PC-9 (cell line): Measurements from ENCODE around the gene UIMC1. TPM values are rescaled to one million over a fixed set of nuclear protein-coding genes. Genes with fewer than 3 reads are reported as not detected.
A peak's percentile ranks its signal among the peaks of the same experiment; 100 is the strongest.

Experiments used
- BruUV-seq: library from RNA; stranded (reverse); fragments of 400-500 nt; replicated peaks from 2 replicates; lab custom pipeline; 2021; lab: Mats Ljungman, UMichigan
- CTCF ChIA-PET: fragments of 300-600 bp; sonication (Branson Sonifier 250); formaldehyde crosslinking; loops from one replicate; lab custom pipeline; 2022; ENCODE audit warnings: antibody characterized with exemption; lab: Charles Lee
- POLR2A ChIA-PET: fragments of 300-600 bp; sonication (Branson Sonifier 250); formaldehyde crosslinking; loops from one replicate; lab custom pipeline; 2022; ENCODE audit warnings: antibody characterized with exemption; ENCODE audit not compliant: unreplicated experiment; lab: Charles Lee
- DNase-seq, 2 experiments: peaks; one replicate each; pipeline versions ENCODE4 v3.0.0 to v3.0.0-alpha.2; 2015 to 2022; ENCODE audit warnings: mixed read lengths in 1 of 2
- H2AFZ ChIP-seq: fragments of 200-600 bp; sonication (generic); 2 replicates; pipeline ENCODE4 v1.8.1; 2017; ENCODE audit warnings: antibody characterized with exemption
- H3F3A ChIP-seq: fragments of 200-600 bp; sonication (generic); 2 replicates; pipeline ENCODE4 v1.8.1; 2017; ENCODE audit warnings: antibody characterized with exemption, mild to moderate bottlenecking, low read depth; ENCODE audit not compliant: insufficient read depth
- H3K27ac ChIP-seq: fragments of 200-600 bp; sonication (generic); 2 replicates; pipeline ENCODE4 v1.6.1; 2016; ENCODE audit warnings: mixed run types
- H3K27me3 ChIP-seq: fragments of 200-600 bp; sonication (generic); 2 replicates; pipeline ENCODE4 v1.6.1; 2016; ENCODE audit warnings: low read depth, mixed run types; ENCODE audit not compliant: insufficient read depth
- H3K36me3 ChIP-seq: fragments of 200-600 bp; sonication (generic); 2 replicates; pipeline ENCODE4 v1.6.1; 2016; ENCODE audit warnings: low read depth, mixed run types
- H3K4me1 ChIP-seq: fragments of 200-600 bp; sonication (generic); replicated peaks from 2 replicates; pipeline ENCODE4 v1.6.1; 2016; ENCODE audit warnings: mixed run types; ENCODE audit not compliant: insufficient read depth
- H3K4me2 ChIP-seq: fragments of 200-600 bp; sonication (generic); 2 replicates; pipeline ENCODE4 v1.6.1; 2017; ENCODE audit warnings: mixed run types
- H3K4me3 ChIP-seq: fragments of 200-600 bp; sonication (generic); 2 replicates; pipeline ENCODE4 v1.6.1; 2016; ENCODE audit warnings: mixed run types
- H3K79me2 ChIP-seq: fragments of 200-600 bp; sonication (generic); 2 replicates; pipeline ENCODE4 v1.6.1; 2017; ENCODE audit warnings: low read depth, mixed run types
- H3K9me2 ChIP-seq: fragments of 200-600 bp; sonication (generic); 2 replicates; pipeline ENCODE4 v1.8.1; 2017; ENCODE audit warnings: mild to moderate bottlenecking; ENCODE audit not compliant: insufficient read depth
- H3K9me3 ChIP-seq: fragments of 200-600 bp; sonication (generic); 2 replicates; pipeline ENCODE4 v1.8.1; 2016; ENCODE audit warnings: low read depth; ENCODE audit not compliant: insufficient read depth
- H4K20me1 ChIP-seq: fragments of 200-600 bp; sonication (generic); 2 replicates; pipeline ENCODE4 v1.8.1; 2017; ENCODE audit not compliant: insufficient read depth
- EZH2 ChIP-seq: fragments of 200-600 bp; sonication (generic); IDR thresholded peaks from 2 replicates; pipeline ENCODE4 v1.8.0; 2017; ENCODE audit warnings: antibody characterized with exemption, low read depth
- intact Hi-C: fragments of 100-400 bp; cut with micrococcal nuclease; formaldehyde crosslinking; loops from one replicate; pipeline ENCODE4 v1.10.0; 2022; ENCODE audit not compliant: unreplicated experiment
- total RNA-seq: library from RNA; stranded (reverse); gene quantifications from 2 replicates; pipeline ENCODE4 v1.2.3, GENCODE V29; 2021
- TF ChIP-seq, protein P1 (sequence below): fragments of 200-600 bp; sonication (generic); conservative IDR thresholded peaks from 2 replicates; pipeline ENCODE4 v1.6.1; 2017; ENCODE audit warnings: mixed run types, antibody characterized with exemption, mild to moderate bottlenecking, moderate library complexity

UIMC1 gene
- total RNA-seq, 1 experiment from 2014 or later = 48.3 TPM

DNA sequence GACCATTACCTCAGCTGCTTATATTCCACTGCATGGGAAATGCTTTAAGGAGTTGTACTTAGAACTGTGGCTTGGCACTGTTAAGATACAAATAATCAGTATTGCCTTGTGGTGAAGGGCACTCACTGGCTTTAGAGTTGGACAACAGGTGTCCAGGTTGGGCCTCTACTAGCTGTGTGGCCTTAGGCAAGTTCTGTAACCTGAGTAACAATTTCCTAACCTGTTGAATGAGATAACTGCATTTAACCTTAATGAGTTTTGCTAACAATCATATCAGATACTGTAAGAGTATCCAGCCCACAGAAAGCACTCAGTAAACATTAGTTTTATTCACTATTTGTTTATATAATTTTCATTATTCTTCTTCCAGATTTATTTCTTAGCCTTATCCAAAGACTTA lies 90.2 kb downstream of the UIMC1 start:
- no peak for TF ChIP-seq EZH2
- TF ChIP-seq, protein P1, sequence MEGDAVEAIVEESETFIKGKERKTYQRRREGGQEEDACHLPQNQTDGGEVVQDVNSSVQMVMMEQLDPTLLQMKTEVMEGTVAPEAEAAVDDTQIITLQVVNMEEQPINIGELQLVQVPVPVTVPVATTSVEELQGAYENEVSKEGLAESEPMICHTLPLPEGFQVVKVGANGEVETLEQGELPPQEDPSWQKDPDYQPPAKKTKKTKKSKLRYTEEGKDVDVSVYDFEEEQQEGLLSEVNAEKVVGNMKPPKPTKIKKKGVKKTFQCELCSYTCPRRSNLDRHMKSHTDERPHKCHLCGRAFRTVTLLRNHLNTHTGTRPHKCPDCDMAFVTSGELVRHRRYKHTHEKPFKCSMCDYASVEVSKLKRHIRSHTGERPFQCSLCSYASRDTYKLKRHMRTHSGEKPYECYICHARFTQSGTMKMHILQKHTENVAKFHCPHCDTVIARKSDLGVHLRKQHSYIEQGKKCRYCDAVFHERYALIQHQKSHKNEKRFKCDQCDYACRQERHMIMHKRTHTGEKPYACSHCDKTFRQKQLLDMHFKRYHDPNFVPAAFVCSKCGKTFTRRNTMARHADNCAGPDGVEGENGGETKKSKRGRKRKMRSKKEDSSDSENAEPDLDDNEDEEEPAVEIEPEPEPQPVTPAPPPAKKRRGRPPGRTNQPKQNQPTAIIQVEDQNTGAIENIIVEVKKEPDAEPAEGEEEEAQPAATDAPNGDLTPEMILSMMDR = no peak

DNA sequence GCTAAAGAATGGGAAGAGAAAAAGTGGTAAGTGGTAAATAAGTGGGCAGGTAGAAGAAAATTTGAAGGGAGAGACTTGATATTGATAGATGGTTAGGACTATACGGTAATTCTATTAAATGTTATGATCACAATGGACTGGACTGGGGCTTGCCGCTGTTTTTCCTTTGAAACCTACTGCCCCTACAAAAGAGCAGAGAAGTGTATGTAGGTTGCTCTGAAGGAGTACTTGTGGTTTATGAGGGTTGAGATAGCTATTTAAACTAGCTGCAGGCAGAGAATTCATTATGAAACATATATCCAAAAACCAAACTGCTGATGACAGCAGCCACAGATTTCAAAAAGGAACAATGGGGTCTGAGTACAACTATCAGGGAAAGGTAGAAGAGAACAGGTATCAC lies 90.7 kb downstream of the UIMC1 start:
- no peak overlapping the region for H3K4me3 ChIP-seq
- H3K9me2 ChIP-seq = no peaks in the 10 kb centered on the region
- H3K79me2 ChIP-seq = no peaks in the 10 kb centered on the region
- no peaks in the 10 kb centered on the region; the same call in 1 of the 2 replicates for H3K36me3 ChIP-seq
- DNase-seq = no peak
- H2AFZ ChIP-seq = no peak overlapping the region
- peaks cover 7% of the 10 kb centered on the region for H4K20me1 ChIP-seq
- H3K9me3 ChIP-seq = no peaks in the 10 kb centered on the region
- TF ChIP-seq, protein P1 = no peak
- TF ChIP-seq EZH2 = no peak
- H3K4me1 ChIP-seq = peaks cover 13% of the 10 kb centered on the region
- intact Hi-C loops = no loop called here
- H3K27me3 ChIP-seq = no peaks in the 10 kb centered on the region
- H3K4me2 ChIP-seq = no peak overlapping the region
- ChIA-PET POLR2A (interaction anchor here (0.7 kb wide), 1 partner anchor 104 kb away, joined by 9 read pairs; no protein-coding TSS in a partner anchor), CTCF (interaction anchor here (1.8 kb wide), 1 partner anchor 255 kb away, joined by 19 read pairs; no protein-coding TSS in a partner anchor)
- BruUV-seq = no TSS peak
- H3K27ac ChIP-seq = 0 out of 2 replicates have a peak overlapping the region, but pooled peaks have one; percentile 30
- 0 out of 2 replicates have a peak, but pooled peaks cover 5% of the 10 kb centered on the region for H3F3A ChIP-seq

More for the DNA sequence above, 90.2 kb downstream of the UIMC1 start:
- Histone ChIP-seq H3F3A (0 out of 2 replicates have a peak, but pooled peaks cover 5% of the 10 kb centered on the region), H3K4me3 (no peak overlapping the region), H3K9me3 (no peaks in the 10 kb centered on the region), H2AFZ (no peak overlapping the region), H3K9me2 (no peaks in the 10 kb centered on the region), H4K20me1 (peaks cover 7% of the 10 kb centered on the region), H3K27me3 (no peaks in the 10 kb centered on the region), H3K36me3 (no peaks in the 10 kb centered on the region; the same call in 1 of the 2 replicates), H3K79me2 (no peaks in the 10 kb centered on the region), H3K4me1 (peaks cover 13% of the 10 kb centered on the region), H3K4me2 (no peak overlapping the region), H3K27ac (0 out of 2 replicates have a peak overlapping the region, but pooled peaks have one; percentile 30)
- CTCF ChIA-PET = interaction anchor here (1.8 kb wide), 1 partner anchor 256 kb away, joined by 19 read pairs; no protein-coding TSS in a partner anchor
- POLR2A ChIA-PET = interaction anchor here (0.7 kb wide), 1 partner anchor 103 kb away, joined by 9 read pairs; no protein-coding TSS in a partner anchor
- intact Hi-C loops = no loop called here
- peak; percentile 18 to 37 for DNase-seq
- no TSS peak for BruUV-seq

DNA sequence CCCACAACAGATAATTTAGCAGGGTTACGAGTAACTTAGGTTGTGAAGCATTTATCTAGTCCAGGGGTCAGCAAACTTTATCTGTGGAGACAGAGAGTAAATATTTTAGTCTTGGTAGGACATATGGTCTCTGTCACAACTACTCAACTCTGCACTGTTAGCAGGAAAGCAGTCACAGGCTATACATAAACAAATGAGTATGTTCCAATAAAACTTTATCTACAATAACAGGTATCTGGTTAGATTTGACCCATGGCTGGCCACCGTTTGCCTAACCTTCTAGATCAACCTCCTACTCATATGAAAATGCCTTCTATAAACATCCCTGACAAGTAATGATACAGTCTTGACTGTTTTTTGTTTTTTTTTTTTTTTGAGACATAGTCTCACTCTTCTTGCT lies 94.5 kb downstream of the UIMC1 start:
- CTCF ChIA-PET = no interaction called here

More for the DNA sequence above, 94.5 kb downstream of the UIMC1 start:
- H3K9me3 ChIP-seq = no peaks in the 10 kb centered on the region
- H3K36me3 ChIP-seq = no peaks in the 10 kb centered on the region; the same call in 1 of the 2 replicates
- POLR2A ChIA-PET = no interaction called here
- H3K27ac ChIP-seq = no peak overlapping the region
- H3K79me2 ChIP-seq = no peaks in the 10 kb centered on the region
- intact Hi-C loops = no loop called here
- no TSS peak for BruUV-seq
- H2AFZ ChIP-seq = no peak overlapping the region
- no peaks in the 10 kb centered on the region for H3K27me3 ChIP-seq
- H3K4me1 ChIP-seq = peaks cover 11% of the 10 kb centered on the region
- peaks cover 7% of the 10 kb centered on the region; the same call in 1 of the 2 replicates for H4K20me1 ChIP-seq
- no peak for TF ChIP-seq EZH2
- TF ChIP-seq, protein P1 = no peak
- H3F3A ChIP-seq = 0 out of 2 replicates have a peak, but pooled peaks cover 5% of the 10 kb centered on the region
- H3K4me3 ChIP-seq = no peak overlapping the region
- H3K4me2 ChIP-seq = no peak overlapping the region
- no peak for DNase-seq
- H3K9me2 ChIP-seq = no peaks in the 10 kb centered on the region
